HCT116 (cell line): ENCODE results near the gene DBNDD2. TPM values are rescaled to one million over a fixed set of nuclear protein-coding genes. Genes with fewer than 3 reads are reported as not detected.

Experiments
- ATAC-seq: fragments of 200-7000 bp; cut with Tn5 transposase; 2 replicates; pipeline ENCODE4 v1.9.1; 2020; ENCODE audit warnings: mild to moderate bottlenecking, moderate library complexity
- BruUV-seq: library from RNA; stranded (reverse); fragments of 400-500 nt; replicated peaks from 2 replicates; lab custom pipeline; 2021; lab: Mats Ljungman, UMichigan
- CTCF ChIA-PET: fragments of 300-600 bp; sonication (Branson Sonifier 250); formaldehyde crosslinking; loops from one replicate; lab custom pipeline; 2021; ENCODE audit warnings: antibody characterized with exemption; lab: Charles Lee
- POLR2A ChIA-PET: fragments of 300-600, 350-600 bp; sonication (Branson Sonifier 250); formaldehyde crosslinking; loops from one replicate; lab custom pipeline; 2021; ENCODE audit warnings: antibody characterized with exemption; lab: Charles Lee
- RAD21 ChIA-PET, 2 experiments: fragments of 300-600 bp; sonication (Branson Sonifier 250); formaldehyde crosslinking; loops; one replicate each; lab custom pipeline; 2023; ENCODE audit warnings: low total read pairs in 2 of 2; ENCODE audit not compliant: uncharacterized antibody in 2 of 2, unreplicated experiment in 2 of 2, low non-redundant PET in 1 of 2; lab: Charles Lee
- DNase-seq: peaks from one replicate; pipeline ENCODE4 v3.0.0-alpha.2; 2010; ENCODE audit warnings: low read depth, low spot score
- H2AFZ ChIP-seq: fragments of 200-600 bp; shearing (Covaris generic), sonication (generic); 2 replicates; pipeline ENCODE4 v1.6.1; 2017; ENCODE audit warnings: low read depth, mixed run types, mixed read lengths, antibody characterized with exemption, low read length; ENCODE audit not compliant: poor library complexity, severe bottlenecking
- H3K27ac ChIP-seq: 2 replicates; pipeline ENCODE4 v1.5.1; 2012; ENCODE audit warnings: low read depth, low read length
- H3K27me3 ChIP-seq: fragments of 200-600 bp; sonication (generic); 2 replicates; pipeline ENCODE4 v1.6.1; 2016; ENCODE audit warnings: mixed run types, low read length, mixed read lengths; ENCODE audit not compliant: insufficient read depth
- H3K36me3 ChIP-seq, 2 experiments: fragments of 200-500 bp in 1 of 2; fragments of 200-600 bp in 1 of 2; sonication (Bioruptor generic) in 1 of 2; sonication (generic) in 1 of 2; 2 replicates each; pipeline versions ENCODE4 v1.5.1 to v1.6.1; 2014 to 2016; ENCODE audit warnings: low read length in 2 of 2, inconsistent platforms in 1 of 2, mixed read lengths in 1 of 2, mixed run types in 1 of 2; ENCODE audit not compliant: insufficient read depth in 2 of 2, control insufficient read depth in 1 of 2
- H3K4me1 ChIP-seq, 2 experiments: fragments of 200-600 bp in 1 of 2; sonication (generic) in 1 of 2; 2 replicates each; pipeline versions ENCODE4 v1.5.1 to v1.6.1; 2012 to 2017; ENCODE audit warnings: low read length in 2 of 2, inconsistent platforms in 1 of 2, mild to moderate bottlenecking in 1 of 2, mixed read lengths in 1 of 2, mixed run types in 1 of 2, moderate library complexity in 1 of 2; ENCODE audit not compliant: insufficient read depth in 2 of 2, control insufficient read depth in 1 of 2
- H3K4me2 ChIP-seq: fragments of 200-600 bp; sonication (generic); 2 replicates; pipeline ENCODE4 v1.6.1; 2017; ENCODE audit warnings: mixed run types, low read length, mixed read lengths
- H3K4me3 ChIP-seq, 2 experiments: fragments of 200-600 bp in 1 of 2; sonication (generic) in 1 of 2; replicated peaks in 1 of 2; 2 replicates each; pipeline ENCODE4 v1.5.1; 2011 to 2016; ENCODE audit warnings: low read length in 2 of 2, control low read depth in 1 of 2, low read depth in 1 of 2, mild to moderate bottlenecking in 1 of 2, mixed read lengths in 1 of 2, mixed run types in 1 of 2
- H3K79me2 ChIP-seq: fragments of 200-600 bp; sonication (generic); 2 replicates; pipeline ENCODE4 v1.6.1; 2017; ENCODE audit warnings: mild to moderate bottlenecking, mixed run types, low read length, moderate library complexity, mixed read lengths; ENCODE audit not compliant: insufficient read depth
- H3K9ac ChIP-seq: fragments of 200-600 bp; sonication (generic); 2 replicates; pipeline ENCODE4 v1.6.1; 2016; ENCODE audit warnings: low read length, mixed read lengths
- H3K9me2 ChIP-seq: fragments of 200-600 bp; sonication (generic), shearing (Covaris generic); 2 replicates; pipeline ENCODE4 v1.6.1; 2017; ENCODE audit warnings: mixed run types, mild to moderate bottlenecking, moderate library complexity; ENCODE audit not compliant: insufficient read depth
- H3K9me3 ChIP-seq, 2 experiments: fragments of 200-500 bp in 1 of 2; fragments of 200-600 bp in 1 of 2; sonication (Bioruptor generic) in 1 of 2; sonication (generic) in 1 of 2; 2 replicates each; pipeline ENCODE4 v1.6.1; 2014 to 2017; ENCODE audit warnings: low read length in 2 of 2, mixed read lengths in 2 of 2, inconsistent platforms in 1 of 2, low read depth in 1 of 2, mild to moderate bottlenecking in 1 of 2, mixed run types in 1 of 2, moderate library complexity in 1 of 2; ENCODE audit not compliant: control insufficient read depth in 1 of 2, insufficient read depth in 1 of 2
- H4K20me1 ChIP-seq: fragments of 200-600 bp; sonication (generic), shearing (Covaris generic); 2 replicates; pipeline ENCODE4 v1.6.1; 2017; ENCODE audit warnings: mixed run types, mild to moderate bottlenecking, moderate library complexity; ENCODE audit not compliant: insufficient read depth
- ATF3 ChIP-seq: IDR thresholded peaks from 2 replicates; pipeline ENCODE4 v1.6.1; 2012
- CBX3 ChIP-seq: IDR thresholded peaks from 2 replicates; pipeline ENCODE4 v1.6.1; 2012; ENCODE audit warnings: low read depth
- CEBPB ChIP-seq: IDR thresholded peaks from 2 replicates; pipeline ENCODE4 v1.6.1; 2012; ENCODE audit warnings: low read depth
- EGR1 ChIP-seq: IDR thresholded peaks from 2 replicates; pipeline ENCODE4 v1.6.1; 2012; ENCODE audit warnings: low read depth
- ELF1 ChIP-seq: IDR thresholded peaks from 2 replicates; pipeline ENCODE4 v1.6.1; 2012; ENCODE audit warnings: low read depth, borderline replicate concordance
- EZH2 ChIP-seq: fragments of 200-600 bp; sonication (generic); IDR thresholded peaks from 2 replicates; pipeline ENCODE4 v1.6.1; 2017; ENCODE audit warnings: antibody characterized with exemption, mixed run types
- EZH2phosphoT487 ChIP-seq: fragments of 200-600 bp; IDR thresholded peaks from 2 replicates; pipeline ENCODE4 v1.6.1; 2018; ENCODE audit warnings: antibody characterized with exemption, borderline replicate concordance
- FOSL1 ChIP-seq: IDR thresholded peaks from 2 replicates; pipeline ENCODE4 v1.6.1; 2012; ENCODE audit warnings: low read depth
- POLR2AphosphoS5 ChIP-seq: IDR thresholded peaks from 2 replicates; pipeline ENCODE4 v1.6.1; 2011; ENCODE audit warnings: mild to moderate bottlenecking, low read depth, low read length, moderate library complexity
- REST ChIP-seq: IDR thresholded peaks from 2 replicates; pipeline ENCODE4 v1.6.1; 2012; ENCODE audit warnings: low read depth
- SIN3A ChIP-seq: IDR thresholded peaks from 2 replicates; pipeline ENCODE4 v1.6.1; 2012; ENCODE audit warnings: low read depth
- ZFX ChIP-seq: fragments of 450-650 bp; IDR thresholded peaks from 2 replicates; pipeline ENCODE4 v1.6.1; 2017
- intact Hi-C: fragments of 100-400 bp; cut with micrococcal nuclease; formaldehyde crosslinking; loops from 2 replicates; pipeline ENCODE4 v1.10.0; 2022
- total RNA-seq: library from RNA; stranded (reverse); gene quantifications from one replicate; pipeline ENCODE4 v1.2.1, GENCODE V29; 2021; ENCODE audit not compliant: unreplicated experiment
- TF ChIP-seq, protein P1 (sequence below): IDR thresholded peaks from 2 replicates; pipeline ENCODE4 v1.6.1; 2012

DBNDD2 gene
- total RNA-seq, 1 experiment from 2014 or later = 44.2 TPM

GRCh38 chr20:45441746-45442145 is 33.7 kb downstream of the DBNDD2 start:
- H2AFZ ChIP-seq = no peak overlapping the region
- peaks cover 0 to 5% of the 10 kb centered on the region in 2 experiments; a peak in 1 of 4 replicates for H3K4me1 ChIP-seq
- no peak overlapping the region for H3K27ac ChIP-seq
- BruUV-seq = no TSS peak
- H4K20me1 ChIP-seq = no peaks in the 10 kb centered on the region
- no peak overlapping the region for H3K4me2 ChIP-seq
- no peak for TF ChIP-seq CEBPB
- no peak for TF ChIP-seq ELF1
- TF ChIP-seq EZH2phosphoT487 = no peak
- TF ChIP-seq, protein P1, sequence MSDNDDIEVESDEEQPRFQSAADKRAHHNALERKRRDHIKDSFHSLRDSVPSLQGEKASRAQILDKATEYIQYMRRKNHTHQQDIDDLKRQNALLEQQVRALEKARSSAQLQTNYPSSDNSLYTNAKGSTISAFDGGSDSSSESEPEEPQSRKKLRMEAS = no peak
- TF ChIP-seq ATF3 = no peak
- TF ChIP-seq EGR1 = no peak
- no peak for TF ChIP-seq EZH2
- TF ChIP-seq ZFX = no peak
- TF ChIP-seq REST = no peak
- TF ChIP-seq CBX3 = no peak
- no peak for TF ChIP-seq FOSL1
- no peak for TF ChIP-seq SIN3A
- TF ChIP-seq POLR2AphosphoS5 = no peak
- no peaks in the 10 kb centered on the region for H3K36me3 ChIP-seq
- H3K27me3 ChIP-seq = no peaks in the 10 kb centered on the region
- no peak for DNase-seq
- no peaks in the 10 kb centered on the region for H3K79me2 ChIP-seq
- no peaks in the 10 kb centered on the region for H3K9me3 ChIP-seq
- intact Hi-C loops = no loop called here
- no peak for ATAC-seq
- ChIA-PET RAD21 (no interaction called here), POLR2A (no interaction called here), CTCF (no interaction called here)
- H3K9ac ChIP-seq = no peak overlapping the region
- H3K4me3 ChIP-seq = no peak overlapping the region
- H3K9me2 ChIP-seq = no peaks in the 10 kb centered on the region
